Upper lobe of left lung (tissue), 4 donors: ENCODE data around the gene CA9.

Experiments used
- POLR2A ChIP-seq, 4 donors: fragments of 450-650 bp; IDR thresholded peaks; one replicate each; pipeline ENCODE4 v1.5.1; 2016 to 2017; ENCODE audit warnings: antibody characterized with exemption in 4 of 4, mild to moderate bottlenecking in 2 of 4
- TF ChIP-seq, protein P1 (sequence below), 6 experiments: fragments of 450-650 bp in 4 of 6; fragments of 200-600 bp in 2 of 6; sonication (generic) in 2 of 6; IDR thresholded peaks; one replicate each; pipeline ENCODE4 v1.5.1; 2016 to 2019; ENCODE audit warnings: antibody characterized with exemption in 6 of 6

DNA sequence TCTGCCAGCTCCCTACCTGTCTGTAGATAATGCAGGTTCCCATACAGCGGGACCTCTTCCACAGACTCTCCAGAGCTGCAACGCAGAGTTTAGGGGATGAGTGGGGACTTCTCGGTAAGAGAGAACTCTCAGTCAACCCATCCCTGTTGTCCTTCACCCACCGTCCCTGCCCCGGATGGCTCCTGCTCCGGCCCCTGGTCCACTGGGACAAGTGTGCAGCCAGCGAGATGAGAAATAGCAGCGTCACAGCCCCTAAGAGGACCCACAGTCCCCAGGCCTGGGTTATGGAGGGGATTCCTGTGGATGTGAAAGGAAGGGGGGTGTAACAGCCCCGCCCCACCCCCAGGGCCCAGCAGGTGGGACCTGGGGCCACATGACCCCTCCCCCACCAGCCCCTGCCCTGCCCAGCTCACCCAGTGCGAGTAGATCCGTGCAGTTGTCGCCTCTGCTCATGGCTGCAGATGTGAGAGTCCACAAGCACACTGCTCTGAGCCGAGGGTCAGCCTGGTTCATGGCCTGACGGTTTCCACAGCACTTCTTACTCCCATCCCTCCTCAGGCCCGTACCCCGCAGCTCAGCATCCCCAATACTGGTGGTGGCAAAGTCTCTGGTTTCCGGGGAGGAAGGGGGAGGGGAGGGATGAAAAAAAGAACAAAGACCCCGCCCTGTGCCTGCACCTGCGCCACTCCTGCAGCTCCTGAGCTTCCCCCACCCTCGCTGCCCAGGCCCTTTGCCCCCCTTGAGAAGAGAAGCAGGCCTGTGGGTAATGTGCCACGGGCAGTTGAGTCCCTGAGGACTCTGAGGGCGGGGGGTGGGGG lies 23.2 kb upstream of the CA9 start, which contains the start of gene SIT1:
- TF ChIP-seq, protein P1, sequence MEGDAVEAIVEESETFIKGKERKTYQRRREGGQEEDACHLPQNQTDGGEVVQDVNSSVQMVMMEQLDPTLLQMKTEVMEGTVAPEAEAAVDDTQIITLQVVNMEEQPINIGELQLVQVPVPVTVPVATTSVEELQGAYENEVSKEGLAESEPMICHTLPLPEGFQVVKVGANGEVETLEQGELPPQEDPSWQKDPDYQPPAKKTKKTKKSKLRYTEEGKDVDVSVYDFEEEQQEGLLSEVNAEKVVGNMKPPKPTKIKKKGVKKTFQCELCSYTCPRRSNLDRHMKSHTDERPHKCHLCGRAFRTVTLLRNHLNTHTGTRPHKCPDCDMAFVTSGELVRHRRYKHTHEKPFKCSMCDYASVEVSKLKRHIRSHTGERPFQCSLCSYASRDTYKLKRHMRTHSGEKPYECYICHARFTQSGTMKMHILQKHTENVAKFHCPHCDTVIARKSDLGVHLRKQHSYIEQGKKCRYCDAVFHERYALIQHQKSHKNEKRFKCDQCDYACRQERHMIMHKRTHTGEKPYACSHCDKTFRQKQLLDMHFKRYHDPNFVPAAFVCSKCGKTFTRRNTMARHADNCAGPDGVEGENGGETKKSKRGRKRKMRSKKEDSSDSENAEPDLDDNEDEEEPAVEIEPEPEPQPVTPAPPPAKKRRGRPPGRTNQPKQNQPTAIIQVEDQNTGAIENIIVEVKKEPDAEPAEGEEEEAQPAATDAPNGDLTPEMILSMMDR (IDR thresholded peaks at IDR 0.05) = no peak
- no peak for TF ChIP-seq POLR2A (IDR thresholded peaks at IDR 0.05)
